Testis (tissue), 2 donors: ENCODE measurements around the gene MPO.

Source experiments
- CTCF ChIP-seq, 3 experiments: fragments of 450-650 bp in 2 of 3; fragments of 200-600 bp in 1 of 3; sonication (generic) in 1 of 3; IDR thresholded peaks; one replicate each; pipeline ENCODE4 v1.5.1; 2016 to 2019; ENCODE audit warnings: antibody characterized with exemption in 3 of 3, mild to moderate bottlenecking in 2 of 3, moderate library complexity in 1 of 3
- POLR2A ChIP-seq: fragments of 450-650 bp; IDR thresholded peaks from one replicate; pipeline ENCODE4 v1.6.1; 2017; ENCODE audit warnings: antibody characterized with exemption, mild to moderate bottlenecking, moderate library complexity

- no peak for TF ChIP-seq CTCF (IDR thresholded peaks at IDR 0.05)
- TF ChIP-seq POLR2A: no peak
Observed at GRCh38 chr17:58325976-58326468, 45.3 kb upstream of the MPO start.
